EH (cell line): Measurements from ENCODE around the gene CASP7.

ENCODE experiments used
- DNase-seq: peaks from one replicate; pipeline ENCODE4 v3.0.0-alpha.2; 2015; ENCODE audit warnings: low read depth

CASP7 gene

DNA sequence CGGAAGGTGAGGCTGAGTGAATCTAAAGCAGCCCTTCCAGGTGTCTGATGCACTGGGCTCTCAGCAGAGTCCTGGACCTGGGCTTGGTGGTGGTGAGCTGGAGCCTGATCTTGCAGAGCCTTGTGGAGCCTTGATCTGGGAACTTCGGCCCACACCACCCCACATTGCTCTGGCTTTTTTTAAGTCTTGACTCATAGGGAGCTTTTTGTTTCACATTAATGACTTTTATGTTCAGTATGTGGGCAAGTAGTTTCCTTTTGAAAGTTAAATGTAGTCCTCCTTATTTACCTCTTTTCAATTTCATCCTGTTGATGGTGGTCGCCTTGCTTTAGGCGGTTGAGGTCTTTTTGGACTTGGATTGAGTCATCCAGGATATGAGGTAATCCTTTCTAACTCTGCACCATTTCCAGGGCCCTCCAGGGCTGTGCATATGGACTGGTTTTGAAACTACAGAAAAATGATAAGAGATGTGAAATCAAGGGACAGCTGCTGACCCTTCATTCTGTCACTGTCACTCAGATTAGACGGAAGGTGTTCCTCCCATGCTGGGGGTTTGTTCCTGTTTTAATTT is 12.9 kb upstream of the CASP7 start:
- peak; percentile 59 for DNase-seq

- peak; percentile 78 for DNase-seq
These were observed 739 bp downstream of the CASP7 start for GRCh38 chr10:113680190-113681111.

- DNase-seq, result no peak
These were observed 2.1 kb downstream of the CASP7 start for GRCh38 chr10:113681533-113682470.

- DNase-seq, result no peak
These were observed 3.6 kb downstream of the CASP7 start for GRCh38 chr10:113683300-113683699.

- no peak for DNase-seq
These were observed 6.3 kb downstream of the CASP7 start for GRCh38 chr10:113686028-113686427.

DNA sequence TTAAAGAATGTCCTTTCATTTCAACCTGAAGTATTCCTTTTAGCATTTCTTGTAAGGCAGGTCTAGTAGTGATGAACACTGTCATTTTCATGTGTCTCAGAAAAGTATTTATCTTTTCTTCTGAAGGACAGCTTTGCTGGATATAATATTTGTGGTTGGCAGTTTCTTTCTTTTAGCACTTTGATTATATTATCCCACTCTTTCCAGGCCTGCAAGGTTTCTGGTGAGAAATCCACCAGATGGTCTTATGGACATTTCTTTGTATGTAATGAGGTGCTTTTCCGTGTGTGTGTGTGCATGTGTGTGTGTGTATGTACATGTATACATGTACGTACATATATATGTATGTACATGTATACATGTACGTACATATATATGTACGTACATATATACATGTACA is 7.3 kb downstream of the CASP7 start:
- DNase-seq, result no peak

DNA sequence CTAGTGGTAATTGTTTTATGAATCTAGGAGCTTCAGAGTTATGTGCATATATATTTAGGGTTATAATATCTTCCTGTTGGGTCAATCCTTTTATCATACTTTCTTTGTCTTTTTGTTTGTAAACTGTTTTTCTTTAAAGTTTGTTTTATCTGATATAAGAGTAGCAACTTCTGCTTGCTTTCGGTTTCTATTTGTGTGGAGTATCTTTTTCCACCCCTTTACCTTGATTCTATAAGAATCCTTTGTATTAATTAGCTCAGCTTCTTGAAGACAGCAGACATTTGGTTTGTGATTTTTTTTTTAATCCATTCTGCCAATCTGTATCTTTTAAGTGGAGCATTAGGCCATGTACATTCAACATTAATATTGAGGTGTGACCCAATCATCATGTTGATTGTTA is 9.3 kb downstream of the CASP7 start:
- DNase-seq, result no peak

DNA sequence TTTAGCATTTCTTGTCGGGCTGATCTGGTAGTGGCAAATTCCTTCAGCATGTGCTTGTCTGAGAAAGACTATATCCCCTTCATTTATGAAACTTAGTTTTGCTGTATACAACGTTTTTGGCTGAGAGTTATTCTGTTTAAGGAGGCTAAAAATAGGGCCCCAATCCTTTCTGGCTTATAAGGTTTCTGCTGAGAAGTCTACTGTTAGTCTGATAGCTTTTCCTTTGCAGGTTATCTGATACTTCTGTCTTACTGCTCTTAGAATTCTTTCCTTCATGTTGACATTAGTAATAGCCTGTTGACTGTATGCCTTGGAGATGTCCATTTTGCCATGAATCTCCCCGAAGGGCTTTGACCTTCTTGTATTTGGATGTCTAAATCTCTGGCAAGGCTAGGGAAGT is 9.9 kb downstream of the CASP7 start:
- no peak for DNase-seq

GRCh38 chr10:113690749-113691148 is 11.0 kb downstream of the CASP7 start:
- no peak for DNase-seq

DNA sequence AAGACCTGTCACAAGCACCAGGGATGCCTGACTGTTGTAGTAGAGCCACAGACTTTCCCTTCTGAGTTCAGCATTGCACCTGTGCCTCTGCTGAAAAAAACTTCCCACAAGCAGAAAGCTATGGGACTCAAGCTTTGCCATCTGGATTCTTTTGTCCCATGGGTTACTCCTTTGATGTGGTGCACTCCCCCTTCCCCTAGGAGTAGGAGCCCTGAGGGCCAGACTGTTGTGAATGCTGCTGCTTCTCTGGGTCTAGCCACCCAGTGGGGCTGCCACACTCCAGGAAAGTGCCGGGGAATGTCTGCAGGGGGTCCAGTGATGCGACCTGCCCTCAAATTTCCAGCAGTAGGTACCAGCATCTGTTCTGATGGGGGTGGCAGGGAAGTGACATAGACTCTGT is 11.7 kb downstream of the CASP7 start:
- no peak for DNase-seq

- DNase-seq, result no peak
These were observed 12.6 kb downstream of the CASP7 start for GRCh38 chr10:113692271-113692670.

- DNase-seq, result no peak
These were observed 13.6 kb downstream of the CASP7 start for GRCh38 chr10:113693348-113693747.

DNA sequence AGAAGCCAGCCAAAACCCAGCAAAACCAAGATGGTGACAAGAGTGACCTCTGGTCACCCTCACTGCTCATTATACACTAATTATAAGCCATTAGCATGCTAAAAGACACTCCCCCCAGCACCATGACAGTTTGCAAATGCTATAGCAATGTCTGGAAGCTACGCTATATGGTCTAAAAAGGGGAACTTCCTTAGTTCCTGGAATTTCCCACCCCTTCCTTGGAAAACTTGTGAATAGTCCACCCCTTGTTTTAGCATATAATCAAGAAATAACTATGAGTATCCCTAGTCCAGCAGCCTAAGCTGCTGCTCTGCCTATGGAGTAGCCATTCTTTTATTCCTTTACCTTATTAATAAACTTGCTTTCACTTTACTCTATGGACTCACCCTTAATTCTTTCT is 16.0 kb downstream of the CASP7 start:
- DNase-seq, result no peak

GRCh38 chr10:113697595-113697994 is 17.9 kb downstream of the CASP7 start:
- no peak for DNase-seq

DNA sequence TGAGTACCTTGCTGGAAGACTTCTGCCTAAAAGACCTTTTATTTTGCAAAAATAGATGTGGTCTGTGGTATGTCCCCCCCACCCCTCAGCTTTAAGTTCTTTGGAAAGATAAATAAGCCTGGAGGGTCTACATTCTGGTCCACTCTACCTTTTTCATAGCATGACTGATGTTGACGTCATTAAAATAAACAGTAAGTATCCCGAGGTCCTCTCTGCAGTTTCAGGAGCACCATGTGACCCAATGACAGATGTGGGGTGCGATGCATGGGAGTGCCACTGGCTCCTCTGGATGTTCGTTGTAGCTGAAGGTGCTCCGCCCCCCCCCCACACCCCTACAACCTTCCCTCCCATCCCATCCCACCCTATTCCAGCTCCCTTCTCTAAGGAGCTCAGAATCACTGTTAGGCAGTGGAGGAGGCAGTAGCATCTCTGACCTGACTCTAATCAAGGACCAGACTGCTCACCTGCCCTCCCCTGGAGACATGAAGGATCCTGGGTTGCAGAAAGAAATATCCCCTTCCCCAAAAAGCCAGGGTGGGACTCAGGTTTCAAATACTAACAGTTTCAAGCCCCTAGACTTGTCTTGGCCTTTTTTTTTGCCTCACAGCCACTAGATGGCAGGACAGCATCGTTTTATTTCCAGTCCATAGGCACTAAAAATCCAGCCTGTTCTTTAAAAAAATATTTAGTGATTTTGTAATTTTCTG is 25.1 kb downstream of the CASP7 start:
- DNase-seq, result peak; percentile 65

- DNase-seq, result no peak
These were observed 25.6 kb downstream of the CASP7 start for GRCh38 chr10:113705344-113705652.

GRCh38 chr10:113706623-113707022 is 26.9 kb downstream of the CASP7 start:
- DNase-seq, result no peak

DNA sequence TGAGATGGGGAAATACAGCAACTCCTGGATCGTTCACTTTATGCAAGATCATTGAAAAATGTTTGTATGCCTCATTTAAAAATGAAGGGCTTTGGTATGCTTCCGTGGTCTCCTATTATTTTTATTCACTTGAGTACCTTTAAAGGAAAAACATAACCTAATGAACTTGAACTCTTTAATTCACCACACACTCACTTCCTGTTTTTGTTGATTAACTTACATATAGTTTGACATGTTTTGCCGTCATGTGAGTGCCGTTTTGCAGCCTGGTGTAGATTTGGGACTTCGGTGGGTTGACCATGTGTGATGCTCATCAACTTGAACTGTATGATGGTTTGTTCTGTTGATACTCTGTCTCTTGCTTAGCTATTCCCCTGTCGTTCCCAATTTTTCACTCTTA is 28.9 kb downstream of the CASP7 start:
- DNase-seq, result no peak

DNA sequence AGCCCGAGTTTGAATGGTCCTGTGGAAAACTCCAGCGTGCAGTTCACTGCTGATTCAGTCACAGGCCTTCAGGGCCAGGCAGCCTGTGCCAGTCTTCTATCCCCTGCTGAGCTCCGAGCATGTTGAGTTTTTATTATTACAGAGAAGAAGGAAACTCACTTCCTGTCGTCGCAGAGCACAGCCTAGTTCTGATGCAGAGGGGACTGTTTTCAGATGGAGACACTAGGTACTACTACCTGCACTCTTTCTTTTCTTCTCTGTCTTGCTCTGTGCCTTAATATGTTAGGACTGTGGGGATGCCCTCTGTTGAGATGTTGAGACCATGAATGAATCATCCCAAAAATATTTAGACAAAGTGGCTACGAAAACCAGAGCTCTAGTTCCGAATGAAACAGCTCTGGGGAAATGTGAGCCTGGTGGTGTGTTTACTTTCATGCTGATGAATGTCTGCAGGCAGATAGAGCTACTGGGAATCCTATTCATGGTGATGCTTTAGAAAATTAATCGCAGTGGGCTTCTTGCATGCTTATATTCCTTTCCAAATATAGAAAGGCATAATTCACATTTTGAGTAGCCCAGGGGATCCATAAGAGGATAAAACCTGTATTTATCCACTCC is 29.6 kb downstream of the CASP7 start:
- DNase-seq, result peak; percentile 86

DNA sequence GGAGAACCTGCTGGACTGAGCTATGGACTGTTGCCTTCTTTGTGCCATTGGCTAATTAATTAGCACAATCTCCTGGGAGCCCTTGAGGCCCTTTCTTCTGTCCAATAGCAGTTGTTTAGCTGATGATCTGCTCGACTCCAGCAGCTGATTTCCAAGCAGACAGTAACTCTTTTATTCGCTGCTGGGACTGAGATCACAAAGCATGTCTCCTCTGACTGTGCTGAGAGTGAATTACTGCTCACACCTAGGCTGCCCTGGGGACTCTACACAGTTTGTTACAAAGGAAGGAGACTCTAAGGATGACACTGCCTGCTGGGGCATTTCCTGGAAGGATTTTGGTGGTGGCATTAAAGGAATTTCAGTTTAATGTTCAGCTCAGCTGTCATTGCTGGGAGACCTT is 31.4 kb downstream of the CASP7 start:
- DNase-seq, result no peak

DNA sequence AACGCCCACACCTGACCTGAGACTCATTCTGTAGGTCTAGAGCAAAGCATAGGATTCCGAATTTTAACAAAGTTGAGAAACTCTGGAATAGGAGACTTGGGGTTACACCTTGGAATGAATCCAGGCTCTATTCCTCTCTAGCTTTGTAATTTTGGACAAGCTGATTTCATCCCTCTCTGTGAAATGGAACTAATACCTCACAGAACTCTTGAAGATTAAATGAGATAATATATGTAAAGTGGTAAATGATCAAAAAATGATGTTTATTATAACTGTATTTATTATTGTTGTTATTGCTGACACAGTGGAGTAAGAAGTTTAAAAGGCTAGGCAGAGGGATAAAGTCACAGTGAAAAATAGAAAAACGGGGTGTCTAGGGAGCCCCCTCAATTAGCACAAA is 32.3 kb downstream of the CASP7 start:
- no peak for DNase-seq
